GM18498 (cell line): ENCODE data around the gene CDC42BPG.
A peak's percentile ranks its signal among the peaks of the same experiment; 100 is the strongest.

ENCODE experiments used
- ATAC-seq: cut with Tn5 transposase; IDR thresholded peaks from one replicate; pipeline ENCODE4 v1.9.1; 2021; ENCODE audit warnings: mild to moderate bottlenecking, moderate library complexity; ENCODE audit not compliant: unreplicated experiment

The CDC42BPG gene

GRCh38 chr11:64864473-64865285 is 20.2 kb upstream of the CDC42BPG start:
- peak; percentile 20 for ATAC-seq

GRCh38 chr11:64864135-64864472 is 19.7 kb upstream of the CDC42BPG start:
- ATAC-seq = no peak

GRCh38 chr11:64863391-64864060 is 19.1 kb upstream of the CDC42BPG start:
- no peak for ATAC-seq

DNA sequence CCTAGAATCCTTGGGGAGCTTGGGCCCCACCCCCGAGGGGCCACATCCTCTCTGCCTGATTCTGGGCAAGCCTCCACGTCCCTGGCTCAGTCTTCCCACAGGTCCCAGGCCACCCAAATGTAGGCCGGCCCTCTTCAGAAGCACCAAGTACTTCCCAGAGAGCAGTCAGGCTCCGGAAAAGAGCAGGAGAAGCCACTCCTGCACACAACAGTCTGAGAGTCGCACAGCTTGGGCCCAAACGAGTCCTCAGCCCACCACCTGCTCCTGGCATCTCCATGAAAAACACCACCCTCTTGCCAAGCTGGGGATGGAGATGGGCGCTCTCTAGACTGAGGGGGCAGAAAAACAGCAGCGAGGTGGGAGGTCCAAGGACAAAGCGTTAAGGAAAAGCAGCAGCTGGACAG is 18.5 kb upstream of the CDC42BPG start:
- ATAC-seq = no peak

GRCh38 chr11:64861227-64861975 is 16.9 kb upstream of the CDC42BPG start:
- no peak for ATAC-seq

- peak; percentile 82 for ATAC-seq
Measured at GRCh38 chr11:64859542-64860414, 15.3 kb upstream of the CDC42BPG start.

DNA sequence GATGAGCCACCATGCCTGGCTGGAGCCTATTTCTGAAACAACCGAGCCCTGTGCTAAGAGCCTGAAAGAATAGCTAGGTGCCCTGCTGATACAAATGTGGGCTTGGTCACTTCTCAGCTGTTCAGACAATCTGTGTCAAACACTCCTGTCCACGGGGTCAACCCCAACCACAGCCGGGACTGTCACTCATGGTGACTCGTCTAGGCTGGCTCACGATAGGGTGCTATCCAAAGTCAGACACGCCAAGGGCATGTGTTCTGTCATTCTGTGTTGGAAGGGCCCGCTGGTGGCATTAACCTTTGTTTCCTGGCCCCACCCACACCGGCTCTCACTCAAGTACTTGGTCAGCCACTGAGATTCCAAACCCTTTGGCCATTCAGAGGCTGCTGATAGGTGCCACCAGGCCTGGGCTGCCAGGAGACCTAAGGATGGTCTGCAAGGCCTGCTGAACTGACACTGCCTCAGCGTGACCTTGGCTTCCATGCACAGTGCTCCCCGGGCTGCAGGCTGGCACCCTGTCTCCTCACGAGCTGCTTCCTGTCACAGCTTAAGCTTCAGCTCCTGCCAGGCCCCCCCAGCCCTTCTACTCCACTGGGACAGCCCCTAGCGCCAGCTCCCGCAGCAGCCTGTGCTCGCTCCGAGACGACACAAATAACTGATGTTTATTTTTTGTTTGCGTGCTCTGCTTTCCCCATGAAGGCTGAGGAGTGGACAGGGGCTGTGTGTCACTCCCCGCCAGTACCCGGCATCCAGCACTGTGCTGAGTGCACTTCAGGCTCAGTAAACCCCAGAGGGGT is 14.2 kb upstream of the CDC42BPG start:
- ATAC-seq = peak; percentile 23

- ATAC-seq = no peak
Measured at GRCh38 chr11:64857485-64857884, 13.0 kb upstream of the CDC42BPG start.

DNA sequence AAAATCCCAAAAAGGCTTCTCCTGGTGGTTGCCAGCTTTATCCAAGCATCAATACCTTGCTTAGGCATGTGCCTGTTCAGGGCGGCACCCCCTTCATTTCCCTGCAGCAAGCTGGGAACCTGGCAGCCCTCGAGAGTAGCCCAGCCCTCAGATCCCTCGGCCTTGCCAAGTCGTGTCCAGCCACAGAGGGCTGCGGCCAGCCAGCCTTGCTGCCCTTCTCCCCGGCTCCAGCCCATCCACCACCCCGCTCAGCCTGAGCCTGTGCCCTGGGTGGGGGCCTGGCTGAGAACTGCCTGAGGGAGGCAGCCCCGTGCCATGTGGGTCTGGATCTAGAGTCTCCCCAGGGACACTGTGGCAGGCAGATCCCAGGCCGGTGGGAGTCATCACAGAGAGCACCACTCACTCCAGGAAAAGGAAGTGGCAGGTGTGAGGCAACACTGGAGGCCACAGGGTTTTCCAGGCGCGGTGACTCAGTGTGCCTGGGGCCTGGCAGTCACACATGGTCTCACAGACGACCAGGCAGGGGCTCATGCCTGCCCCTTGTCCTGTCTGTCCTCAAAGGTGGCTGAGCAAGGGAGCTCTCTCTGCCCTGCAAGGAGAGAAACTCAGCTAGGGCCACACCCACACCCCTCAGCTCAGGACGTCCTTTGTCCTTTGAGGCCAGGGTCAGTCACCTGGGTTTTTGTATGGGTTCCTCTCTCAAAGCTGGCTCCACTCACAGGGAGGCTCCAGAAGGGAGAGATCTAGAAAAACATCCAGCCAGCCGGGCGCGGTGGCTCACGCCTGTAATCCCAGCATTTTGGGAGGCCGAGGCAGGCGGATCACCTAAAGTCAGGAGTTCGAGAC is 12.2 kb upstream of the CDC42BPG start:
- ATAC-seq = no peak

DNA sequence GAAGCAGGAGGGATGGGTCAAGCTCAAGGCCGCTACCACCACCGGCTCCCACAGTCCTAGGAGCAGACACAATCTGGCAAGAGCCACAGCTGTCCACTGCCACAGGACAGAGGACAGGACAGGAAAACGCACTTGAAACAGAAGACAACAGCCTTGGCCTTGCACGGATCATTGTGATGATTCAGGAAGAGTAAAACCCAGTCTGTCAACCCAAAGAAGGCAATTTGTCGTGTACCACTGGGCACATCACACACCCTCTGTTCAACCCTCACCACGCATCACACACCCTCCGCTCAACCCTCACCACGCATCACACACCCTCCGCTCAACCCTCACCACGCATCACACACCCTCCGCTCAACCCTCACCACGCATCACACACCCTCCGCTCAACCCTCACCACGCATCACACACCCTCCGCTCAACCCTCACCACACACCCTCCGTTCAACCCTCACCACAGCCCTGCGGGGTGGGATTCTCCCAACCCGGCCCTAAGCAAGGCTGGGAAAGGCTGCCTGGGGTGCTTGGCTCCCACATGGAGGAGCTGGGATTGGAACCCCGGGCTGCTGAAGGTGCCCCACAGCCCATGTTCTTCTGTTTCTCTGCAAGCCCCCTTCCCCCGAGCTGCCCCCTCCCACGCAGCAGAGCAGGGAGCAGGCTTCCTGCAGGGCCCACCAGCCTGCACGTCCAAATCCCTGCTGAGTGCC is 11.3 kb upstream of the CDC42BPG start:
- no peak for ATAC-seq

GRCh38 chr11:64854534-64855502 is 10.4 kb upstream of the CDC42BPG start:
- ATAC-seq = no peak

- no peak for ATAC-seq
Measured at GRCh38 chr11:64854157-64854533, 9.7 kb upstream of the CDC42BPG start.

- ATAC-seq = no peak
Measured at GRCh38 chr11:64853709-64854108, 9.3 kb upstream of the CDC42BPG start.

DNA sequence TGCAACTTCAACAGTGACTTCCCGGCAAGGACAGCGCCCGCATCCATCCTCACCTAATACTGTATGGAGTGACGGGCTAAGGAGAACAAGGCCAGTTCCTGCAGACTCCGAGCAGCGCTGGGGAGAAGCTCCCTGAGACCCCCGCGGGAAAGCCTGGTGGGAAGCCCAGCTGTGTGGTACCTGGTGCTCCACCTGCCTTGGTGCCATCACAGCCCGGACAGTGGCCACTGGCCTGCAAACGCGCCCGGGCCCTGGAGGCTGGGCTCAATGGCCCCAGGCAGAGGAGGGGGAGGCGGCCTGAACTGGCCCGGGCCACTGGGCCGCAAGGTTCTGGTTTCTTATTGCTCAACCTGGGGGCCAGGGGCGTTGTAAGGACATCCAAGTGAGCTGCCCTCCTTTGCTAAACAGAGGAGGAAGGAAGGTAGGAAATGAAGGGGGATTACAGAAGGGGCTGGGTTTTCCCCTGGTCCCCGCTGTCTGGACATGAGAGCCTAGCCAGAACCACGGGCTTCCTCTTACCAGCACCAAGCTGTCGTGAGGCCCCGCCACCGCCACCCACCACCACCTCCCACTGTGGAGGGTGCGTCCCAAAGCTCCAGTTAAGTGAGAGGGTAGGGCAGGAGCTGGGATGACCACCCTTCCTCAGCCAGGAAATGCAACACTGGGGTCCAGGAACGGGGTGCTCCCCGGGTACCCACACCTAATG is 8.5 kb upstream of the CDC42BPG start:
- no peak for ATAC-seq

DNA sequence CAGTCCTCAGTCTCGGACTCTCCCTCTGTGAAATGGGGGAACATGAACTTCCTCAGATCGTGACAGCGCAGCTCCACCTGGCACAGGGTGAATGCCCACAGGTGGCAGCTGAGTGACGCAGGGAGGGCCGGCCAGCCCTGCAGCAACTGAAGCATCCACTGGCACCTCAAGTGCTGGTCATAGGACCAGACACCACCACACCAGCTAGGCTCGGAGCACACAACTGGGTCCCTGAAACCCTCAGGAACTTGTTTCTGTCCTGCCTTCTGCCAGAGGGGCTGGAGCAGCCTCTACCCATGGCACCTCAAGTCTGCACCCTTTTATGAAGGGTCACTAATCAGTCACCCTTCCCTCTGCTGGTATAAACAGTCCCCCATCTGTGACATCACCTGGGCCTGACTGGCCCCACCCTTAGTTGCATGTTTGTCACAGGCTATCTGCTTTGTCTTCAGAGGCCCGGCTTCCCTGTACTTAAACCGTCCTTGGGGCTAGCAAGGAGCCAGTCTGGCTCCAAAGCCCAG is 7.4 kb upstream of the CDC42BPG start:
- ATAC-seq = no peak

DNA sequence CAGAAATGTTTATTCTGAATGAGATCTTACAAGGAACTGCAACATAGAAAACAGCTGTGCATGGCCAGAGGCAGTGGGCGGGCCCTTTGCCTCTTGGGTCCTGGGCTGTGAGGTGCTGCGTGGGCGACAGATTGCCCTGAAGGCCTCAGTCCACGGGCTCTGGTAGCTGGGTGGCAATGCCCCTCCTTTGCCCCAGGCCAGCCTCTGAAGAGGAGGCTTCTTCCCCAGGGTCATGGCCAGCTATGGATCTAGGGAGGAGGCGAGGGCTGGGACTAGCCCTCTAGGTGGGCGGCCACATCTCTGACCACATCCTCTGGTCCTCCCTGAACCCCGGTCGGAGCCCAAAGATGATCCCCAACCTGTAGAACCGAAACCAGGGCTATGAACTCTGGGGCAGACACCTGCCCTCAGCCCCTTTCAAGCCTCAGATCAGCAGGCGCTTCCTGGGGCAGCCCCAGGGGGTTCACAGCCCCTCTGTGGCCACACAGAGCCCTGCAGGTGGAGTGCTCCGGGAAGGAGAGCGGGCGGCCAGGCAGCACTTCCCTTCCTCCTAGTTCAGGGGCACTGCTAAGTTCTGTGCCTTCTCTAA is 6.6 kb upstream of the CDC42BPG start:
- peak; percentile 69 for ATAC-seq
